Immature natural killer cell (primary cell): ENCODE data around the gene HOXD3. TPM values are rescaled to one million over a fixed set of nuclear protein-coding genes. Genes with fewer than 3 reads are reported as not detected.
A peak's percentile ranks its signal among the peaks of the same experiment; 100 is the strongest.

Experiments
- DNase-seq, 3 donors: peaks; one replicate each; pipeline ENCODE4 v3.0.0; 2022; ENCODE audit warnings: mixed read lengths in 1 of 3
- H3K27ac Mint-ChIP-seq, 6 donors: one replicate each; pipeline ENCODE4 v1.8.0; 2020; ENCODE audit warnings: mixed read lengths in 6 of 6, mild to moderate bottlenecking in 5 of 6, inconsistent platforms in 4 of 6, moderate library complexity in 3 of 6
- H3K27me3 Mint-ChIP-seq, 3 donors: one replicate each; pipeline ENCODE4 v1.8.0; 2020 to 2021; ENCODE audit warnings: low read depth in 3 of 3, mild to moderate bottlenecking in 3 of 3, mixed read lengths in 3 of 3, moderate library complexity in 3 of 3, inconsistent platforms in 1 of 3
- H3K36me3 Mint-ChIP-seq, 3 donors: one replicate each; pipeline ENCODE4 v1.8.0; 2020; ENCODE audit warnings: mixed read lengths in 3 of 3, inconsistent platforms in 2 of 3, mild to moderate bottlenecking in 2 of 3
- H3K4me1 Mint-ChIP-seq, 2 donors: one replicate each; pipeline ENCODE4 v1.8.0; 2020; ENCODE audit warnings: inconsistent platforms in 2 of 2, mild to moderate bottlenecking in 2 of 2, mixed read lengths in 2 of 2, moderate library complexity in 1 of 2
- H3K4me3 Mint-ChIP-seq, 5 donors: one replicate each; pipeline ENCODE4 v1.8.0; 2020; ENCODE audit warnings: mild to moderate bottlenecking in 5 of 5, mixed read lengths in 5 of 5, inconsistent platforms in 3 of 5, moderate library complexity in 3 of 5
- H3K9me3 Mint-ChIP-seq, 6 donors: one replicate each; pipeline ENCODE4 v1.8.0; 2020; ENCODE audit warnings: mild to moderate bottlenecking in 6 of 6, mixed read lengths in 6 of 6, inconsistent platforms in 4 of 6, moderate library complexity in 3 of 6
- polyA plus RNA-seq, 3 donors: library from polyadenylated mRNA; unstranded; fragments of 300-500 nt; fragmentation: Illumina TruSeq; gene quantifications; one replicate each; pipeline ENCODE4 v1.2.3, GENCODE V29; 2021

Gene HOXD3
- not detected for polyA plus RNA-seq

DNA sequence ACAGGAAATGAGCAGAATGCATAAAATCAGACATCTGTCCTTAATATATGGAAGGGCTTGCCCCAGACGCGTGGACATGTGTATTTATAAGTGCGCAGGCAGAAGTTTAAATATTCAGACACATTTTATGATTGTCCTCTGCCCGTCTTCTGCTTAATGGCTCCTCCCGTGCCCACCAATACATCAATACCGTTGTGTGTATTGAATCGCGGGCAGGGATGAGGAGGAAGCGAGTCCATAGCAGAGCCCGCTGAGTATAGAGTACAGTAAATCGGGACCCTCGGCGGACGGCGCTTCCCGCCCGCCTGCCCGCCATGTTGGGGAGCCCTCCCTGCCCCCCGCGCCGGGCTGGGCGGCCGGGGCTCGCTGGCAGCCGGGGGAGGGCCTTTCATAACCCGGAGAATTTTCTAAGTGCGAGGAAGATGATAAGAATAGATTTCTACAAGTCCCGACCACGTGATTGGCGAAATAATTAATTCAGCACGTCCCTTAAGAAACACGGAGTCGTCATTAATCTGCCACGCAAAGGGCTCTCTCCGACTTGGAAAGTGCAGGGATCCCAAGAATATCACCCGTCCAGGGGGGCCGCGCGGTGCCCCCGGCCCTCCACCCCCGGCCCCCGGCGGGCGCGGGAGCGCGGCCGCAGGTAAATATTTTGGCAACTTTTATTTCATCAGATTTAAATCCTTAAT is at the start of gene HOXD3:
Gene HOXD3 (plus strand): TSS at position 501 of the 692 bp plus-strand sequence. CDS start 11,808 bp downstream, outside the sequence.
- Mint-ChIP-seq H3K4me3 (no peak within 1 kb of the TSS), H3K4me1 (no peaks in the 10 kb centered on the region), H3K9me3 (peaks cover 0 to 6% (median 0%) of the 10 kb centered on the region in 6 donors), H3K27ac (no peak within 1 kb of the TSS), H3K27me3 (peaks cover 27 to 40% (median 33%) of the 10 kb centered on the region in 3 donors), H3K36me3 (no peaks in the 10 kb centered on the region)
- no peak for DNase-seq

DNA sequence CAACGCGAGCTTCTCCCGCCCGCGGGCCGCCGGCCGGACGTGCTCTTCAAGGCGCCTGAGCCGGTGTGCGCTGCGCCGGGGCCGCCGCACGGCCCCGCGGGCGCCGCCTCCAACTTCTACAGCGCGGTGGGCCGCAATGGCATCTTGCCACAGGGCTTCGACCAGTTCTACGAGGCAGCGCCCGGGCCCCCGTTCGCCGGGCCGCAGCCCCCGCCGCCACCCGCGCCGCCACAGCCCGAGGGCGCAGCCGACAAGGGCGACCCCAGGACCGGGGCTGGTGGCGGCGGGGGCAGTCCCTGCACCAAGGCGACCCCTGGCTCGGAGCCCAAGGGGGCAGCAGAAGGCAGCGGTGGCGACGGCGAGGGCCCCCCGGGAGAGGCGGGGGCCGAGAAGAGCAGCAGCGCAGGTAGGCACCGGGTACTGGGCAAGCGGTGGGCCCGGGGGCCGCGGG is 49.4 kb upstream of the HOXD3 start:
- DNase-seq, result no peak
- Mint-ChIP-seq H3K27me3 (peaks cover 57 to 82% (median 71%) of the 10 kb centered on the region in 3 donors), H3K4me3 (no peak overlapping the region), H3K4me1 (peaks cover 13 to 19% of the 10 kb centered on the region in 2 donors), H3K9me3 (peaks cover 0 to 17% (median under 1%) of the 10 kb centered on the region in 6 donors), H3K36me3 (peaks cover 0 to 10% (median 0%) of the 10 kb centered on the region in 3 donors), H3K27ac (no peak overlapping the region)

DNA sequence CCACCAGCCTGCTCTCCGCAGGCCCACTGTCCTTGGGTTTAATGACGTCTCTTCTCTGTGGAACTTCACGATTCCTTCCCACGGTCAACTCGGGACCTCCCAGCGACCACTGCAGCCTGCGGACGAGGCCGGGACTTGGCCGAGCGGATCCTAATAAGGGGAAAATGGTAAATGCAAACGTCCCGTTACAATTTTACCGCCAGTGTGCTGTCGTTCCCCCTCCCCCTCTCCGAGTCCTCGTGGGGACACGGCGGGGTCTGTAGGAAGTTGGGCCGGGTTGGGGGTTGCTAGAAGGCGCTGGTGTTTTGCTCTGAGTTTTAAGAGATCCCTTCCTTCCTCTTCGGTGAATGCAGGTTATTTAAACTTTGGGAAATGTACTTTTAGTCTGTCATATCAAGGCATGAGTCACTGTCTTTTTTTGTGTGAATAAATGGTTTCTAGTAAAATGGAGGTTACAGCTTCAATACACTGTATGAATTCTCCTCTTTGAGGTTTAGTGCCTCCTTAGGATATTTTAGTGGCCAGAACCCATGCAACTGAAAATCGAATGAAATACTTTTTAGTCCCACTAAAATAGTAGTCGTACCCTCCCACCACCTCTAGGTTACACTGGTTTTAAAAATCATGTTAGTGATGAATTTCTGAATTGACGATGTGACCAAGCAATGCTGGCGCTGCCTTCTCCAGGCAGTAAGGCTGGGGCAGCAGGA is 47.8 kb upstream of the HOXD3 start:
- DNase-seq, result no peak
- Mint-ChIP-seq H3K4me1 (peaks cover 13 to 19% of the 10 kb centered on the region in 2 donors), H3K27ac (peak overlapping the region in 1 of 6 donors; percentile 47), H3K27me3 (peaks cover 56 to 84% (median 76%) of the 10 kb centered on the region in 3 donors), H3K4me3 (peak overlapping the region in 2 of 5 donors; percentile 34 to 50), H3K36me3 (peaks cover 0 to 10% (median 0%) of the 10 kb centered on the region in 3 donors), H3K9me3 (peaks cover 0 to 17% (median under 1%) of the 10 kb centered on the region in 6 donors)

- Mint-ChIP-seq H3K27ac (peak overlapping the region in 1 of 6 donors; percentile 47), H3K27me3 (peaks cover 52 to 81% (median 81%) of the 10 kb centered on the region in 3 donors), H3K4me1 (peaks cover 13 to 19% of the 10 kb centered on the region in 2 donors), H3K36me3 (peaks cover 0 to 10% (median 0%) of the 10 kb centered on the region in 3 donors), H3K4me3 (no peak overlapping the region), H3K9me3 (peaks cover 0 to 17% (median under 1%) of the 10 kb centered on the region in 6 donors)
- DNase-seq, result no peak
Measured at GRCh38 chr2:176109946-176110345, 47.2 kb upstream of the HOXD3 start.

DNA sequence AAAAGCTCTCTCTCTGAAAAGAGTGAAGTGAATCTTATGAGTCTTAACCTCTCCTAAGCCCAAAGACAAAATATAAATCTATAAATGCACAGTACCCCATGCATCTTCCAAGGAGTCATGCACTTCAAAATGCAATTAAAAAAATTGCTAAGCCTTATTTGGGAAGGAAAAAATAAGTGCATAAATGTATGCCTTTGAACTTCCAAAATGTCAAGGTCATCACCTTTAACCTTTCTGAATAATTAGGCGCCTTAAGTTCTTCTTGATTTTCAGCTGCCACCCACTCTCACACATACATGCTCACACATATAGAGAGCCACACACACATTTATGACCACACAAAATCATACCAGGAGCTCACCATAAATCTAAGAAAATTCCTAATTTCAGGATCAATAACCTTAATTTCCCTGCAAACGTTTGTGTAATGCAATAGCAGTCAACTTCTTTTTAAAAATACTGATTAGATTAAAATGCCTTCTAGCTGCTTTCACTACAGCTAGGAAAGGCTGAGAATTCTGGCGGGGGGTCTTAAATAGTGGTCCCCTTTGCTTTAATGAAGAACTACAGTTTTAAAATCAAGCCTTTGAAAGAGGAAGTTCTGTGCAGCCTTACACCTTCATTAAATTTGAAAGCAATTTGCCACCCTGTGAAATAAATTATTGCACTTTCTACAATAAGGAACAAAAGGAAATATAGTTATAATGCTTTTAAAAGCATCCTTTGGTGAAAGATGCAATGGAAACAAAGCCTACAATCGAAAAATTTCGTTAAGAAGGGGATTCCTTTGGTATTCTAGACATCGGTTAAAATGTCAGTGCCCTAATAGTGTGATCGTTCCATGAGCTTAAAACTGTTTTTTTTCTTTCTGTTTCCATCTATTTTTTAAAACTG is 46.4 kb upstream of the HOXD3 start:
- peaks cover 0 to 10% (median 0%) of the 10 kb centered on the region in 3 donors for H3K36me3 Mint-ChIP-seq
- H3K4me3 Mint-ChIP-seq, result no peak overlapping the region
- H3K9me3 Mint-ChIP-seq, result peaks cover 0 to 21% (median under 1%) of the 10 kb centered on the region in 6 donors

DNA sequence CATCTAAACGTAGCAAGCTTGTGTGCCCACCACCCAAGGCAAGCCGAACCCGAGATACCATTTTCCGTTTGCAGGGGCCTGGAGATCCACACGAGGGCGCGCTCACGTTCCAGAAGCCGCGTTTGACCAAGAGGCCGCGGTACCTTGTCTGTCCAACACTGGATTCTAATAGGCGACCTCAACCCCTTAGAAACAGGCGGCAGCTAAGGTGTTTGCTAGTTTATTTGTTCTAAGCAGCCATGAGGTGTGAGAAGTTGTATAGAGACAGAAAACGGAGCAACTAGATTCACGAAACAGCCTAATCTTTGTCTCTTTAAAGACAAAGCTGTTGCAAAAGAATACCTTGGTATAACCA is 45.8 kb upstream of the HOXD3 start:
- Mint-ChIP-seq H3K9me3 (peaks cover 0 to 16% (median under 1%) of the 10 kb centered on the region in 6 donors), H3K4me3 (no peak overlapping the region), H3K4me1 (peaks cover 9 to 13% of the 10 kb centered on the region in 2 donors), H3K36me3 (peaks cover 0 to 6% (median 0%) of the 10 kb centered on the region in 3 donors), H3K27me3 (peaks cover 46 to 79% (median 75%) of the 10 kb centered on the region in 3 donors), H3K27ac (peak overlapping the region in 1 of 6 donors; percentile 58)
- DNase-seq, result no peak

More for the DNA sequence above, 46.4 kb upstream of the HOXD3 start:
- DNase-seq, result no peak
- Mint-ChIP-seq H3K27me3 (peaks cover 47 to 80% (median 79%) of the 10 kb centered on the region in 3 donors), H3K4me1 (peaks cover 13 to 19% of the 10 kb centered on the region in 2 donors), H3K27ac (peak overlapping the region in 1 of 6 donors; percentile 58)

- H3K27me3 Mint-ChIP-seq, result peaks cover 46 to 82% (median 75%) of the 10 kb centered on the region in 3 donors
- DNase-seq, result no peak
- H3K4me3 Mint-ChIP-seq, result no peak overlapping the region
- H3K36me3 Mint-ChIP-seq, result peaks cover 0 to 4% (median 2%) of the 10 kb centered on the region in 3 donors
- no peak overlapping the region for H3K27ac Mint-ChIP-seq
- peaks cover 7 to 11% of the 10 kb centered on the region in 2 donors for H3K4me1 Mint-ChIP-seq
- H3K9me3 Mint-ChIP-seq, result peaks cover 0 to 17% (median 2%) of the 10 kb centered on the region in 6 donors
Measured at GRCh38 chr2:176111846-176112374, 45.2 kb upstream of the HOXD3 start.

DNA sequence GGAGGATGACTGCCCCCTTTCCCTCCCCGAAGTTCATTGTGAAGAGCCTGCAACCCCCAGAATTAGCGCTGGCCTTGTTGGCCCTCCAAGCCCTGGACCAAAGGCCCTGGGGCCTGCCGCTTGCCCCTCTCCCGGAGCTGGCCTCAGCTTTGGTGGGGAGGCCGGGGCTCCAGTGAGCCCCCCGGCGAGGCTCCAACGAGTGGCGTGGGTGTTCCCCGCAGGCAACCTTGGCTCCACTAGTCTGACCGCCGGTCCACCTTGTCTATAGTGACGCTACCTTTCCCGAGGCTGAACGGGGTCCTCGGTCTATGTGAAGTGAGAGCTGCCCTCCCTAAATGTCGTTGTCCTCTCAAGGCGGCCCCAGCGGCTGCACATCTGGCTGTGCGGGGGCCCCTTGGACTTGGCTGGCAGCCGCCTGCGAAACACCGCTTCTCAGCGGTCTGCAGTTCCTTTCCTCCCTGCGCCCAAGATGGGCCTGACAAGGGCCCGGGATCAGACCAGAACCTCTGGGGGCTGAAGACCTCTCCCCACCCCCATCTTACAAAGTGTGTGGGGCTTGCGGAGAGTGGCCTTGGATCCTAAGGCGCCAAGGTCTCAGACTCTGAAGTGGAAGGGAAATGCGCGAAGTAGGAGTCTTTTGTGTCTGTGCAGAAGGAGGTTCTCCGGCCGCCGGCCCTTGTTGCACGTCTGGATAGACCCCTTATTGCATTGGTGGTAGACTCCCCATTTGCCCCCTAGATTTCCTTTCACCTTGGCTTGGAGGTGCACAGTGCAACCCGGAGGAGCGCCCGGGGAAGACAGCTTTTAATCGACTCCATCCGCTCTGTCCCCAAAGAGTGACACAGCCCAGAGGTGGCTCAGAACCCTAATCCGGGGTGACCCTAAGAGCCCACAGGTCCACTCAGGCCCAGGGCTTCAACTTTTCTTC is 44.5 kb upstream of the HOXD3 start:
- Mint-ChIP-seq H3K36me3 (peaks cover 0 to 4% (median 4%) of the 10 kb centered on the region in 3 donors), H3K4me3 (no peak overlapping the region), H3K27ac (peak overlapping the region in 1 of 6 donors; percentile 17), H3K9me3 (peaks cover 0 to 20% (median 2%) of the 10 kb centered on the region in 6 donors), H3K27me3 (peaks cover 47 to 82% (median 73%) of the 10 kb centered on the region in 3 donors), H3K4me1 (peaks cover 5 to 11% of the 10 kb centered on the region in 2 donors)
- DNase-seq, result no peak

DNA sequence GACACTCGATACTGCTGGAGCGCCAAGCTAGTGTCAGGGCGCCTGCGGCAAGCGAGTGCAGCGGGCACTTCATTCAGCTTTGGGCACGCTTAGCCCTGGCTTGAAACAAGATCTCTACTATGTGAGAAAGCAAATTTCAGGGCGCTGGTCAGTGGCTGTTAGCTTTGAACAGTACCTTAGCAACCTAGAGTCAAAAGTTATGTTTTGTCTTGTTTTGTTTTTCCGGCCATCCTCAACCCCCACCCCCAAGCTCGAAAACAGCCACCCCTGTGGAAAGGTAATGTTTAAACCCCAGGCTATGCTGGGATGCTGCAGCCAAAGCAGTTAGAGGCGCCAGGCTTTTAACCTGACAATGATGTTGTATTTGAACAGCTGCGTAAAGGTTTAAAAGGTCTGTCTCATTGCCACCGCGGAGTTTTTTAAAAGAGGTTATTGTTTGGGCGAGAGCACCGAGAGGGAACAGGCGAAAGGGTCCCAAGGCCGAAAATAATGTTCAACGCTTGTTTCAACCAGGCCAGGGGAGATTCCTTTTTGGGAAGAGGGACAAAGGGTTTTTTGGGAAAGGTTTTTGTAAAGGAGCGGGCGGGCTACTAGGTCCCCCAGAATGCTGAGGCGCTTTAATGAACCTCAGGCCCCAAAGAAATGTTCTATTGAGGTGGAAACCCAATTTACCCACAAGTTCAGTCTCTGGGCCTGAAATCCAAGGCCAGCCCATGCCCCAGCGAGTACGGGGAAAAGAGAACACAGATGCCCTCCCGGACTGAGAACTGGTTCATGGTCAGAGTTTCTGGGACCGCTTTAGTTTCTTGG is 42.8 kb upstream of the HOXD3 start:
- DNase-seq, result no peak
- H3K9me3 Mint-ChIP-seq, result peaks cover 0 to 29% (median 5%) of the 10 kb centered on the region in 6 donors
- no peak overlapping the region for H3K4me3 Mint-ChIP-seq
- peaks cover 0 to 11% (median 6%) of the 10 kb centered on the region in 3 donors for H3K36me3 Mint-ChIP-seq
- peaks cover 5 to 9% of the 10 kb centered on the region in 2 donors for H3K4me1 Mint-ChIP-seq
- no peak overlapping the region for H3K27ac Mint-ChIP-seq
- peaks cover 49 to 86% (median 75%) of the 10 kb centered on the region in 3 donors for H3K27me3 Mint-ChIP-seq

- Mint-ChIP-seq H3K9me3 (peaks cover 3 to 27% (median 5%) of the 10 kb centered on the region in 6 donors), H3K4me3 (no peak overlapping the region), H3K36me3 (peaks cover 0 to 9% (median 6%) of the 10 kb centered on the region in 3 donors), H3K4me1 (peaks cover 4 to 6% of the 10 kb centered on the region in 2 donors), H3K27me3 (peaks cover 45 to 83% (median 72%) of the 10 kb centered on the region in 3 donors), H3K27ac (no peak overlapping the region)
- no peak for DNase-seq
Measured at GRCh38 chr2:176114930-176115625, 42.0 kb upstream of the HOXD3 start.
